Endodermal cell (in vitro differentiated cells): ENCODE data around the gene ABI3BP. TPM values are rescaled to one million over a fixed set of nuclear protein-coding genes. Genes with fewer than 3 reads are reported as not detected.

Experiments
- DNase-seq: peaks from one replicate; pipeline ENCODE4 v3.0.0-alpha.2; 2017
- H3K27ac ChIP-seq: 2 replicates; pipeline ENCODE4 v1.5.1; 2013; ENCODE audit warnings: mild to moderate bottlenecking, low read depth, low read length, moderate library complexity
- H3K27me3 ChIP-seq: 2 replicates; pipeline ENCODE4 v1.6.1; 2013; ENCODE audit warnings: mild to moderate bottlenecking, low read length, moderate library complexity; ENCODE audit not compliant: insufficient read depth, control insufficient read depth, poor library complexity, severe bottlenecking
- H3K36me3 ChIP-seq: 2 replicates; pipeline ENCODE4 v1.7.0; 2013; ENCODE audit warnings: mild to moderate bottlenecking, low read length, moderate library complexity; ENCODE audit not compliant: control insufficient read depth, insufficient read depth
- H3K4me1 ChIP-seq: one replicate; pipeline ENCODE4 v1.7.0; 2013; ENCODE audit warnings: low read length; ENCODE audit not compliant: control insufficient read depth, insufficient read depth
- H3K4me3 ChIP-seq: 2 replicates; pipeline ENCODE4 v1.5.1; 2013; ENCODE audit warnings: mild to moderate bottlenecking, low read length, moderate library complexity
- H3K9ac ChIP-seq: 2 replicates; pipeline ENCODE4 v1.6.1; 2013; ENCODE audit warnings: mild to moderate bottlenecking, low read length, moderate library complexity; ENCODE audit not compliant: poor library complexity, severe bottlenecking; ENCODE audit errors: extremely low read depth
- H3K9me3 ChIP-seq: 2 replicates; pipeline ENCODE4 v1.6.1; 2013; ENCODE audit warnings: mild to moderate bottlenecking, low read length, moderate library complexity; ENCODE audit not compliant: control insufficient read depth
- H3K27ac Mint-ChIP-seq: 2 replicates; pipeline ENCODE4 v1.8.0; 2020; ENCODE audit warnings: mixed read lengths
- H3K27me3 Mint-ChIP-seq: 2 replicates; pipeline ENCODE4 v1.8.0; 2021; ENCODE audit warnings: mild to moderate bottlenecking, mixed read lengths; ENCODE audit not compliant: insufficient read depth
- H3K36me3 Mint-ChIP-seq: 2 replicates; pipeline ENCODE4 v1.8.0; 2020; ENCODE audit warnings: low read depth, mixed read lengths
- H3K4me1 Mint-ChIP-seq: 2 replicates; pipeline ENCODE4 v1.8.0; 2020; ENCODE audit warnings: mixed read lengths
- H3K4me3 Mint-ChIP-seq: 2 replicates; pipeline ENCODE4 v1.8.0; 2020; ENCODE audit warnings: mild to moderate bottlenecking, moderate library complexity, mixed read lengths
- H3K9me3 Mint-ChIP-seq: 2 replicates; pipeline ENCODE4 v1.8.0; 2020; ENCODE audit warnings: mild to moderate bottlenecking, mixed read lengths
- CTCF ChIP-seq: fragments of 200-600 bp; sonication (generic); conservative IDR thresholded peaks from 2 replicates; pipeline ENCODE4 v1.5.0; 2021; ENCODE audit warnings: antibody characterized with exemption, mild to moderate bottlenecking
- WGBS, 2 experiments: methylation state at CpG; one replicate each; pipeline versions ENCODE4 v1.1.5 to v1.1.7; 2013; ENCODE audit warnings: missing lambda C conversion rate in 2 of 2, mixed read lengths in 1 of 2; ENCODE audit not compliant: insufficient coverage in 1 of 2, insufficient read length in 1 of 2; 5-methylcytosine and 5-hydroxymethylcytosine counted together
- total RNA-seq, 2 donors: library from RNA; stranded (reverse); fragmentation: NEBNext Ultra II Directional in 1 of 2; extraction: Animal tissue kit (Norgen Biotek cat#: 25700) in 1 of 2; gene quantifications; 2 replicates in 1 of 2; 3 replicates in 1 of 2; pipeline ENCODE4 v1.2.1, GENCODE V29; 2021

The ABI3BP gene
- total RNA-seq, 2 donors from 2014 or later, result 0.42 TPM; not detected in 1

- TF ChIP-seq CTCF, result no peak
- no peak overlapping the region for H3K27ac Mint-ChIP-seq
- Histone ChIP-seq H3K4me3 (no peak overlapping the region), H3K4me1 (no peaks in the 10 kb centered on the region), H3K36me3 (no peaks in the 10 kb centered on the region), H3K27ac (no peak overlapping the region), H3K9ac (no peak overlapping the region), H3K9me3 (no peaks in the 10 kb centered on the region), H3K27me3 (no peaks in the 10 kb centered on the region)
- no peaks in the 10 kb centered on the region for H3K36me3 Mint-ChIP-seq
- H3K27me3 Mint-ChIP-seq, result no peaks in the 10 kb centered on the region
- no peak overlapping the region for H3K4me3 Mint-ChIP-seq
- no peaks in the 10 kb centered on the region for H3K4me1 Mint-ChIP-seq
- 67 to 91% methylated on average over 1 to 2 of the region's 2 CpGs for WGBS, 2 experiments
- no peaks in the 10 kb centered on the region for H3K9me3 Mint-ChIP-seq
- no peak for DNase-seq
Observed at GRCh38 chr3:100864471-100865250, 128.6 kb downstream of the ABI3BP start.

GRCh38 chr3:100857863-100858262 lies 135.4 kb downstream of the ABI3BP start:
- Histone ChIP-seq H3K9ac (no peak overlapping the region), H3K4me1 (no peaks in the 10 kb centered on the region), H3K27ac (no peak overlapping the region), H3K27me3 (no peaks in the 10 kb centered on the region), H3K36me3 (no peaks in the 10 kb centered on the region), H3K9me3 (no peaks in the 10 kb centered on the region), H3K4me3 (no peak overlapping the region)
- Mint-ChIP-seq H3K36me3 (no peaks in the 10 kb centered on the region), H3K27ac (no peak overlapping the region), H3K27me3 (no peaks in the 10 kb centered on the region), H3K9me3 (no peaks in the 10 kb centered on the region), H3K4me3 (no peak overlapping the region), H3K4me1 (no peaks in the 10 kb centered on the region)
- WGBS, 2 experiments, result 83 to 84% methylated on average over 2 of the region's 2 CpGs
- TF ChIP-seq CTCF, result no peak
- no peak for DNase-seq

- H3K27ac Mint-ChIP-seq, result no peak overlapping the region
- H3K4me1 ChIP-seq, result no peaks in the 10 kb centered on the region
- no peak overlapping the region for H3K4me3 ChIP-seq
- H3K36me3 ChIP-seq, result no peaks in the 10 kb centered on the region
- H3K4me1 Mint-ChIP-seq, result no peaks in the 10 kb centered on the region
- no peaks in the 10 kb centered on the region for H3K9me3 Mint-ChIP-seq
- TF ChIP-seq CTCF, result no peak
- no peak for DNase-seq
- H3K4me3 Mint-ChIP-seq, result no peak overlapping the region
- H3K27me3 ChIP-seq, result no peaks in the 10 kb centered on the region
- H3K27me3 Mint-ChIP-seq, result no peaks in the 10 kb centered on the region
- H3K9ac ChIP-seq, result no peak overlapping the region
- 100% methylated on average over 1 of the region's 1 CpG; no CpG with 5 or more reads in 1 of the 2 experiments for whole genome bisulfite sequencing, 2 experiments
- H3K36me3 Mint-ChIP-seq, result no peaks in the 10 kb centered on the region
- H3K27ac ChIP-seq, result no peak overlapping the region
- no peaks in the 10 kb centered on the region for H3K9me3 ChIP-seq
Observed at GRCh38 chr3:100856821-100857220, 136.4 kb downstream of the ABI3BP start.
